MM.1S (cell line): Measurements from ENCODE around the gene GALNT6.

Source experiments
- DNase-seq: peaks from one replicate; pipeline ENCODE4 v3.0.0-alpha.2; 2015
- H2AFZ ChIP-seq: fragments of 300-600 bp; sonication (generic); 2 replicates; pipeline ENCODE4 v1.6.0; 2016; ENCODE audit warnings: antibody characterized with exemption, low read length
- H3F3A ChIP-seq: fragments of 300-600 bp; sonication (generic); 2 replicates; pipeline ENCODE4 v1.6.1; 2016; ENCODE audit warnings: mild to moderate bottlenecking, antibody characterized with exemption, low read length, moderate library complexity, mixed read lengths; ENCODE audit not compliant: insufficient read depth
- H3K27ac ChIP-seq: fragments of 300-600 bp; sonication (generic); 2 replicates; pipeline ENCODE4 v1.5.1; 2016; ENCODE audit warnings: mild to moderate bottlenecking, low read length
- H3K27me3 ChIP-seq: fragments of 300-600 bp; sonication (generic); replicated peaks from 2 replicates; pipeline ENCODE4 v1.6.0; 2016; ENCODE audit warnings: low read length; ENCODE audit not compliant: insufficient read depth
- H3K36me3 ChIP-seq: fragments of 300-600 bp; sonication (generic); replicated peaks from 2 replicates; pipeline ENCODE4 v1.6.1; 2016; ENCODE audit warnings: mild to moderate bottlenecking, low read length, mixed read lengths; ENCODE audit not compliant: insufficient read depth
- H3K4me1 ChIP-seq: fragments of 300-600 bp; sonication (generic); 2 replicates; pipeline ENCODE4 v1.6.1; 2016; ENCODE audit warnings: low read length, mixed read lengths
- H3K4me2 ChIP-seq: fragments of 300-600 bp; sonication (generic); 2 replicates; pipeline ENCODE4 v1.6.0; 2016; ENCODE audit warnings: low read depth, low read length
- H3K4me3 ChIP-seq: fragments of 300-600 bp; sonication (generic); 2 replicates; pipeline ENCODE4 v1.5.1; 2016; ENCODE audit warnings: low read length, mixed read lengths
- H3K79me2 ChIP-seq: fragments of 300-600 bp; sonication (generic); 2 replicates; pipeline ENCODE4 v1.6.1; 2016; ENCODE audit warnings: mixed run types, low read length, mixed read lengths
- H3K9ac ChIP-seq: fragments of 300-600 bp; sonication (generic); 2 replicates; pipeline ENCODE4 v1.6.1; 2016; ENCODE audit warnings: low read length, mixed read lengths
- H3K9me2 ChIP-seq: fragments of 300-600 bp; sonication (generic); replicated peaks from 2 replicates; pipeline ENCODE4 v1.6.1; 2016; ENCODE audit warnings: mild to moderate bottlenecking, low read length, mixed read lengths; ENCODE audit not compliant: insufficient read depth
- H3K9me3 ChIP-seq: fragments of 300-600 bp; sonication (generic); replicated peaks from 2 replicates; pipeline ENCODE4 v1.6.1; 2016; ENCODE audit warnings: mild to moderate bottlenecking, low read length, mixed read lengths; ENCODE audit not compliant: insufficient read depth
- H4K20me1 ChIP-seq: fragments of 300-600 bp; sonication (generic); 2 replicates; pipeline ENCODE4 v1.6.1; 2016; ENCODE audit warnings: mild to moderate bottlenecking, low read length, moderate library complexity, mixed read lengths; ENCODE audit not compliant: insufficient read depth
- EZH2 ChIP-seq: fragments of 300-600 bp; sonication (generic); optimal IDR thresholded peaks from 2 replicates; pipeline ENCODE3; 2017; ENCODE audit warnings: low read depth, mild to moderate bottlenecking, antibody characterized with exemption, low read length, mixed read lengths
- EZH2phosphoT487 ChIP-seq: fragments of 300-600 bp; sonication (generic); IDR thresholded peaks from 2 replicates; pipeline ENCODE4 v1.6.1; 2018; ENCODE audit warnings: antibody characterized with exemption, low read length
- TF ChIP-seq, protein P1 (sequence below): fragments of 300-600 bp; sonication (generic); IDR thresholded peaks from 2 replicates; pipeline ENCODE4 v1.5.1; 2016; ENCODE audit warnings: antibody characterized with exemption, low read length, mixed read lengths

The GALNT6 gene

DNA sequence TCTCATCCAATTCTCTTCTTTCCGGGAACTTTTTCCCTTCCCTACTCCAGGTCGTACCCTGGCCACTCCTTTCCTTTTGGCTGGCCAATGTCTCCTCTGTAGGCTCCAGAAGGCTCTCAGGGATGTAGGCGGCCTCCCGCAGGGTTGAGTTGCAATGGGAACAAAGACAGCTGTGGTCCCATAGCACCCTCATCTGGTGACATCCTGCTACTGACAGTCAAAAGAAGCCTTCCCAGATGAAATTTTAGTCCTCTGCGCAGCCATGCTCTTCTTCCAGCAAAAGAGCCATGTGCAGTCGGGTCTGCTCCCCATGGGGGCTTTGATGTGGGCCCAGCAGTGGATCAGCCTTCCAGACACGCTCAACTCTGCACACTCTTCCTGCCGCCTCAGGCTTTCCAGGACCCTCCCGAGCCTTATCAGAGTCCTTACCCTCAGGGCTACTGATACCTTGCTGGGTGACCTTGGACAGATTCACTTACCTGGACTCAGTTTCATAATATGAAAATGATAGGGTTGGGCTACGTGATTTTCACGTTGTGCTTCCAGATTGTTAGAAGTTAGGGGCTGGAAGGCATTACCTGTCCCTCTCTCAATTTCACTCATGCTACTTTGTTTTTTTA is 39.2 kb downstream of the GALNT6 start:
- no peak overlapping the region for H3K27ac ChIP-seq
- no peaks in the 10 kb centered on the region for H3K9me3 ChIP-seq
- H3K36me3 ChIP-seq, result no peaks in the 10 kb centered on the region
- H3K9ac ChIP-seq, result no peak overlapping the region
- no peaks in the 10 kb centered on the region for H4K20me1 ChIP-seq
- H3K4me2 ChIP-seq, result no peak overlapping the region
- no peak overlapping the region for H3K4me3 ChIP-seq
- no peak for TF ChIP-seq EZH2
- TF ChIP-seq, protein P1, sequence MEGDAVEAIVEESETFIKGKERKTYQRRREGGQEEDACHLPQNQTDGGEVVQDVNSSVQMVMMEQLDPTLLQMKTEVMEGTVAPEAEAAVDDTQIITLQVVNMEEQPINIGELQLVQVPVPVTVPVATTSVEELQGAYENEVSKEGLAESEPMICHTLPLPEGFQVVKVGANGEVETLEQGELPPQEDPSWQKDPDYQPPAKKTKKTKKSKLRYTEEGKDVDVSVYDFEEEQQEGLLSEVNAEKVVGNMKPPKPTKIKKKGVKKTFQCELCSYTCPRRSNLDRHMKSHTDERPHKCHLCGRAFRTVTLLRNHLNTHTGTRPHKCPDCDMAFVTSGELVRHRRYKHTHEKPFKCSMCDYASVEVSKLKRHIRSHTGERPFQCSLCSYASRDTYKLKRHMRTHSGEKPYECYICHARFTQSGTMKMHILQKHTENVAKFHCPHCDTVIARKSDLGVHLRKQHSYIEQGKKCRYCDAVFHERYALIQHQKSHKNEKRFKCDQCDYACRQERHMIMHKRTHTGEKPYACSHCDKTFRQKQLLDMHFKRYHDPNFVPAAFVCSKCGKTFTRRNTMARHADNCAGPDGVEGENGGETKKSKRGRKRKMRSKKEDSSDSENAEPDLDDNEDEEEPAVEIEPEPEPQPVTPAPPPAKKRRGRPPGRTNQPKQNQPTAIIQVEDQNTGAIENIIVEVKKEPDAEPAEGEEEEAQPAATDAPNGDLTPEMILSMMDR, result peak; percentile 65
- no peaks in the 10 kb centered on the region for H3K4me1 ChIP-seq
- DNase-seq, result no peak
- H3K79me2 ChIP-seq, result no peaks in the 10 kb centered on the region
- no peak overlapping the region for H2AFZ ChIP-seq
- H3K27me3 ChIP-seq, result no peaks in the 10 kb centered on the region
- H3K9me2 ChIP-seq, result no peaks in the 10 kb centered on the region
- no peaks in the 10 kb centered on the region for H3F3A ChIP-seq

DNA sequence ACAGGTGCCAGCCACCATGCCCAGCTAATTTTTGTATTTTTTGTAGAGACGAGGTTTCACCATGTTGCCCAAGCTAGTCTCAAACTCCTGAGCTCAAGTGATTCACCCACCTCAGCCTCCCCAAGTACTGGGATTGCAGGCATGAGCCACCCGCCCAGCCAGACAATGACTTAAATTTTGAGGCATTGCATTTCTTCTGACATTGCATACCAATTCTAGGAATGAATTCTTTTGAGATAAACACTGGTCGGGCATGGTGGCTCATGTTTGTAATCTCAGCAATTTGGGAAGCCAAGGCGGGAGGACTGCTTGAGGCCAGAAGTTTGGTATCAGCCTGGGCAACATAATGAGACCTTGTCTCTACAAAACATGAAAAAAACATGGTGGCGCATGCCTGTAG is 42.2 kb downstream of the GALNT6 start:
- no peaks in the 10 kb centered on the region for H3K4me1 ChIP-seq
- H3K9me2 ChIP-seq, result no peaks in the 10 kb centered on the region
- no peak overlapping the region for H3K9ac ChIP-seq
- no peak overlapping the region for H3K27ac ChIP-seq
- H3K27me3 ChIP-seq, result no peaks in the 10 kb centered on the region
- H3K4me3 ChIP-seq, result no peak overlapping the region
- no peaks in the 10 kb centered on the region for H3K79me2 ChIP-seq
- no peak for TF ChIP-seq EZH2phosphoT487
- TF ChIP-seq, protein P1, result no peak
- H2AFZ ChIP-seq, result no peak overlapping the region
- no peak overlapping the region for H3K4me2 ChIP-seq
- DNase-seq, result no peak
- no peaks in the 10 kb centered on the region for H4K20me1 ChIP-seq
- no peaks in the 10 kb centered on the region for H3K36me3 ChIP-seq
- H3K9me3 ChIP-seq, result no peaks in the 10 kb centered on the region
- H3F3A ChIP-seq, result no peaks in the 10 kb centered on the region

DNA sequence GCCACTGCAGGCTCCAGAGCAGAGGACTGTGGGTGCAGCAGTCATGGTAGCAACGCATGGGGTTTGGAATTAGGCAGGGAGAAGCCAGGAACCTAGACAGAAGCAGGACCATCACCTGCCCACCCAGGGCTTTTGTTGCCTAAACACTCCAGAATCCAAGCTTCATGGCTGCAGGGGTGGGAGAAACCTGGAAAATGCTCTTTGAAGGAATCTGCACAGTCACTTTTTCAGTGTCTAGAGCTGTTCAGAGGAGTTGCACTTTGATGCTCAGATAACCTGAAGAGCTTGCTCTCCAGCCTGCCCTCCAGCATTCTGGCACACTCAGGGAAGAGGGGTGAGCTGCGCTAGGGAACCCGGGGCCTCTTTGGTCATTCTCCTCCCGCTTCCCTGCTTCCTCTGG is 43.1 kb downstream of the GALNT6 start:
- Histone ChIP-seq H3K4me2 (no peak overlapping the region), H3K9me2 (no peaks in the 10 kb centered on the region), H3K79me2 (no peaks in the 10 kb centered on the region), H3K27ac (no peak overlapping the region), H3K27me3 (no peaks in the 10 kb centered on the region), H3K9ac (no peak overlapping the region), H3F3A (no peaks in the 10 kb centered on the region), H4K20me1 (no peaks in the 10 kb centered on the region), H2AFZ (no peak overlapping the region), H3K36me3 (no peaks in the 10 kb centered on the region), H3K4me3 (no peak overlapping the region), H3K9me3 (no peaks in the 10 kb centered on the region), H3K4me1 (no peaks in the 10 kb centered on the region)
- DNase-seq, result no peak
- TF ChIP-seq, protein P1, result no peak
- TF ChIP-seq EZH2 (no peak), EZH2phosphoT487 (no peak)
